GM19463 (cell line): Measurements from ENCODE around the gene TIGD1.
"Not testable (repeated sequence)": the region's sequence is repeated elsewhere in the genome, so short reads cannot be mapped to it uniquely, and the experiment has no call there.

Experiments used
- ATAC-seq: cut with Tn5 transposase; IDR thresholded peaks from one replicate; pipeline ENCODE4 v1.9.1; 2021; ENCODE audit warnings: mild to moderate bottlenecking, moderate library complexity; ENCODE audit not compliant: unreplicated experiment

The TIGD1 gene

DNA sequence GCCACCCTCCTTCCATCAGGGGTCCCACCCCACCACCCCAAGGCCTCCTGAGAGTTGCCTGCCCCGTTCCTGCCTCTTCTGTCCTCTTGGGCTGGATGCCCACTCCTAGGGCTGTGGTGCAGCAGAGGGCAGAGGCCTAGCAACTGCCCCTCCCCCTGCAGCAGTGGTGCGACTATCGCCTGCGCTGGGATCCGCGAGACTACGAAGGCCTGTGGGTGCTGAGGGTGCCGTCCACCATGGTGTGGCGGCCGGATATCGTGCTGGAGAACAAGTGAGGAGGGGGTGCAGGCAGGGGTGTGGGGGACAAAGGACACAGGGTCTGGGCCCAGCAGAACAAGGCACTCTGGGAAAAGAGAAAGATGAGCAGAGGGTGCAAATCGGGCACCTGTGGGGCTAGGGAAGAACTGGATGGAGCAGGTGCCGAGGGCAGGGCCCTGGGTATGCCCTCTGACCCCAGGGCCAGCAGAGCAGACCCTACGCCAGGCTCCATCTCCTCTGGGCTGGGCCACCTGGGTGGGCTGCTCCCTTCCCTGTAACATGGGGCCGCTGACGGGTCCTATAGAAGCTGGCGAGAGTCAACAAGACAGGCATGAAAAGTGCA is 9.8 kb downstream of the TIGD1 start:
- no peak for ATAC-seq

DNA sequence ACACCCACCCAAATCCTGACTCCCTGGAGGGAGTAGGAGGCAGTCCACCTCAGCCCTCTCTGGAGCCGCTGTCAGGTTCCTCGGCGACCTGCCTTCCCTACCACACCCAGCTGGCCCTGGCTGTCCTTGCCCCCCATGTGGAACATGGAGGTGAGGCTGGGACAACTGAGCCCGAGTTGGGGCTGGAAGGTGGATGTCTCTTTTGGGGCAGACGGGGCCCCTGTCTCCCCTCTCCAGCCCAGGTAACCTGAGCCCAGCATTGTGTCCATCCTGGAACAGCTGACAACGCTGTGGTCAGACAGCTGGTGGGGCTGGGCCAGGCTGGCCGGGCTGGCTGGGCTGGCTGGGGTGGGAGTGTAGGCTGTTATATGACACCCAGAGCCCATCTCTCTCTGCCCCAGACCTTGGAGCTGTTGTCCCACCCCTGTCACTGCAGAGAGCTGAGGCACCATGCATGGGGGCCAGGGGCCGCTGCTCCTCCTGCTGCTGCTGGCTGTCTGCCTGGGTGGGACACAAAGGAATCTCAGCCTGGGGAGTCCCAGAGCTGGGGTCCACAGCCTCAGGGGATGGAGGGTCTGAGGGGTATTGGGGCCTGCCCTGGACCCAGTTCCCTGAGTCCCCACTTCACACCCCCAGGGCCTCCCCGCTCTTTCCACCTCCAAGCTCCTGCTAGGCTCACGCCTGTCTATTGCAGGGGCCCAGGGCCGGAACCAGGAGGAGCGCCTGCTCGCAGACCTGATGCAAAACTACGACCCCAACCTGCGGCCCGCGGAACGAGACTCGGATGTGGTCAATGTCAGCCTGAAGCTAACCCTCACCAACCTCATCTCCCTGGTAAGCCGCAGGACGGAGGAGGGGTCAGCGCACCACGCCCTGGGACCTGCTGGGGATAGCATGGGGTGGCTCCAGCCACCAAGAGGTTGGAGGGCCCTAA is 10.8 kb downstream of the TIGD1 start, which contains the start of gene CHRNG:
TSS of gene CHRNG (plus strand) at position 395 of the 934 bp plus-strand sequence. CDS start at position 451, 56 bp downstream.
- ATAC-seq: no peak

DNA sequence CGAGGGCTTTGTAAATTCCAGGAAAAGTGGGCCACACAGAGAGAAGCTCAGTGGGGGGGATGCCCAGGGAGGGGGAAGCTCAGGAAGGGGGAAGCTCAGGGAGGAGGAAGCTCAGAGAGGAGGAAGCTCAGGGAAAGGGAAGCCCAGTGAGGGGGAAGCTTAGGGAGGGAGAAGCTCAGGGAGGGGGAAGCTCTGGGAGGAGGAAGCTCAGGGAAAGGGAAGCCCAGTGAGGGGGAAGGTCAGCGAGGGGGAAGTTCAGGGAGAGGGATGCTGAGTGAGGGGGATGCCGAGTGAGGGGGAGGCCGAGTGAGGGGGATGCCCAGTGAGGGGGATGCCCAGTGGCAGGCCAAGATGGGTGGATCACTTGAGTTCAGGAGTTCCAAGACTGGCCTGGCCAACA is 11.7 kb downstream of the TIGD1 start:
- no peak for ATAC-seq

DNA sequence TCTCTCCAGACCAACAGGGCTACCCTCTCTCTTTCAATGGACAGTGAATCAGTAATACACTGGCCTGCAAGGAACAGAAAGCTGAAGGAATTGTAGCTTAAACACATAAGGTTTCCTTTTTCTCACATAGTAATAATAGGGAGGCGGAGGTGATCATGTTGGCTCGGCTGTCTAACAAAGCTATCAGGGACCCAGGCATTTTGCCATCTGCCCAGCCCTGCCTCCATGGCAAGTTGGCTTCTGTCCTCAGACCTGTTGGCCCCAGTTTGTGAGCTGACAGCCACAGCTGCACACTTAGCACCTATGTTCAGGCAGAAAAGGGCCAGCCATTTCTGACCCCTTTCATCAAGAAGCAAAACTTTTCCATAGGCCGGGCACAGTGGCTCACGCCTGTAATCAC is 12.9 kb downstream of the TIGD1 start:
- no peak for ATAC-seq

DNA sequence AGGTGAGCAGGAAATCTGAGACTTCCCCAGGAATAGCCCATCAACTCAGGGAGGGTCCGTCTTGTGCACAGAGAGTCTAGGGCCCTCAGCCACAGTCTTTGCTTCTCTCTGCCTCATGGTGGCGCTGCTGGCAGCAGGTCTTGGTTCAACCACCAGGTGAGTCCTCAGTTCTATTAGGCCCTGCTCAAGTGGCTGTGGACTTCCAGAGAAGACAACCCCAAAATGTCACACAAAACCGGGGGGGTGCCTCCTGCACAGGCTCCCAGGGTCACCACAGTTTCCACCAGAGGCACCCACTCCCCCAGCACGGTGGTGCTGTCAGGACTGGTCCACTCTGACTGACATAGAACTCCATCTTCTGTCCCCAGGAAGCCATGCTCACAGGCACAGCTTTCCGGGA is 13.3 kb downstream of the TIGD1 start:
- no peak for ATAC-seq

DNA sequence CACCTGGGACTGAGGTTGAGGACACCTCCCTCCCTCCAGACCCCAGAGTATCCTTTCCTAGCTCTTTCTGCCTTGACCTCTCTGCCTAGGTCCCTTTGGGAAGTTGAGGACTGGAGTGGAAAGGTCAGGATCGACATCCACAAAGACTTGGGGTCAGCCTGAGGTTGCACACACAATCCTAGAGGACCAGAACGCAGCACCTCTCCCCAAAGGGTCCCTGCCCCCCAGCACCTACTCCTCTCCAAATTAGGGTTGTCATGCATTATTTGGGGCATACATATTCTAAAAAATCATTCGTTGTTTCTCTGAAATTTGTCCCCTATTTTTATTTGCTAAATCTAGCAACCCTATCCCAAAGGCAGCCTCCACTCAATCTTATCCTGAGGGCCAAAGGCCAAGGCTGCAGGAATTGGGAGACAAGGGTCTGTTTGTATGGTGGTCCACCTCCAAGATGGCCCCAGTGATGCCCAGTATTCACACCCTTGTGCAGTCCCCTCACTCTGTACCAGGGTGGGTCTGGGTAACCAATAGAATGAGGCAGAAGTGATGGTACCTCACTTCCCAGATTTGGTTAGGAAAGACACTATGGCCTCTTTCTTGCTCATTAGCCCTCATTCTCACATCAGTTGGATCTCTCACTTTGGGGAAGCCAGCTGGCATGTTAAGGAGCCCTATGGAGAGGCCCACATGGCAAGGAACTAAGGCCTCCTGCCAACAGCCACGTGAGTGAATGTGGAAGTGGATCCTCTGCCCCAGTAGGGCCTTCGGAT is 14.4 kb downstream of the TIGD1 start:
- no peak for ATAC-seq

DNA sequence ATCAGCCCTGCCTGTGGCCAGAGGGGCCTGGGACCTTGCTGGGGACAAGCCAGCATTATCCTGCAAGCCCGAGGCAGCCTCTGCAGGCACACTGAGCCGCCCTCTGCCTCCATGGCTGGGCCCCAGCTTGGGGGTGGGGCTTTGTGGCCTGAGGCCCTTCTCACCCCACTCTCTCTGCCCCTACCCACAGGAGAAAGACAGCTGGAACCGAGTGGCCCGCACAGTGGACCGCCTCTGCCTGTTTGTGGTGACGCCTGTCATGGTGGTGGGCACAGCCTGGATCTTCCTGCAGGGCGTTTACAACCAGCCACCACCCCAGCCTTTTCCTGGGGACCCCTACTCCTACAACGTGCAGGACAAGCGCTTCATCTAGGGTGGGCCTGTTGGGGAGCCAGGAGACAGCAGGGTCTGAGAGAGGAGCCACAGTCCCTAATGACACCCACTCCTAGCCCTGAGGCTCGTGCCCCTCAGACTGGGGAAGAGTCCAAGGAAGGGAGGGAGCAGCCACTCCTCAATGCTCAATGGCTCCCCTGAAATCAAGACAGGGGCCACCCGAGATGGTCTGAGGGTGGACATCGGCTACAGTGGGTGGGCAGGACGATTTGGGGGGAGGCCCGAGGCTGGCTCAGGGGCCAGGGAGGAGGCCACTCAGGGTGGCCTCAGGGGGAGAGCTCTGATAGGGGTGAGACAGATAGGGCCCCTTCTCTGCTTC is 15.3 kb downstream of the TIGD1 start:
- no peak for ATAC-seq

DNA sequence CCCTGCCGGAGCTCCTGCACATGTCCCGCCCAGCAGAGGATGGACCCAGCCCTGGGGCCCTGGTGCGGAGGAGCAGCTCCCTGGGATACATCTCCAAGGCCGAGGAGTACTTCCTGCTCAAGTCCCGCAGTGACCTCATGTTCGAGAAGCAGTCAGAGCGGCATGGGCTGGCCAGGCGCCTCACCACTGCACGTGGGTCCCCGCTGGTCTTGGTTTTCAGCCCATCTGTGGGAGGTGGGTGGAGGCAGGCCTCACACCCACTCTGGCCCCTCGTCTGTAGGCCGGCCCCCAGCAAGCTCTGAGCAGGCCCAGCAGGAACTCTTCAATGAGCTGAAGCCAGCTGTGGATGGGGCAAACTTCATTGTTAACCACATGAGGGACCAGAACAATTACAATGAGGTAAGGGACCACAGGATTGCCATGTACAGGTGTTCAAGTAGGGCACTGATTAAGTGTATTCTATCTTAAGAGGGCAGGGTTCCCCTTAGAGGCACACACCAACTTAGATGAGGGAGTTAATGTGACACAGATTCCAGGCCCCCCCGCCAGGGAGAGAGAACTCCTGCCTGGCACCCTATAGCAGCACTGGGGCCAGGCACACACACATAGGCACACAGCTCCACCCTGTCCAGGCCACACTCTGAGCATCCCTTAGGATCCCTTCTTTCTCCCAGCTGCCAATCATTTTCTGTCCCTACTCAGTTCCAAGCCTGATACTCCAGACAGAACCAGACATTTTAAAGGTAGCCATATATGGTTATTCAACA is 16.2 kb downstream of the TIGD1 start:
- ATAC-seq: no peak

DNA sequence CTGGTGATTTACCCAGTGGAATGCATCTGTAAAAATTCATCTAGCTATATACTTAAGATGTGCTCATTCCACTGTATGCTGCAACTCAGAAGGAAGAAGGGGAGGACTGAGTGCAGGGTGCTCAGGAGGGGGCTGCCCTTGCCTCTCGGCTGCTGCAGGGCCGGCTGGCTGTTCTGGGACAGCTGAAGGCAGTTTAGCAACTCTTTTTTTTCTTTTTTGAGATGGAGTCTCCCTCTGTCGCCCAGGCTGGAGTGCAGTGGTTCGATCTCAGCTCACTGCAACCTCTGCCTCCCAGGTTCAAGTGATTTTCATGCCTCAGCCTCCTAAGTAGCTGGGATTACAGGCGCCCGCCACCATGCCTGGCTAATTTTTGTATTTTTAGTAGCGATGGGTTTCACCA is 17.5 kb downstream of the TIGD1 start:
- ATAC-seq: not testable (repeated sequence)

DNA sequence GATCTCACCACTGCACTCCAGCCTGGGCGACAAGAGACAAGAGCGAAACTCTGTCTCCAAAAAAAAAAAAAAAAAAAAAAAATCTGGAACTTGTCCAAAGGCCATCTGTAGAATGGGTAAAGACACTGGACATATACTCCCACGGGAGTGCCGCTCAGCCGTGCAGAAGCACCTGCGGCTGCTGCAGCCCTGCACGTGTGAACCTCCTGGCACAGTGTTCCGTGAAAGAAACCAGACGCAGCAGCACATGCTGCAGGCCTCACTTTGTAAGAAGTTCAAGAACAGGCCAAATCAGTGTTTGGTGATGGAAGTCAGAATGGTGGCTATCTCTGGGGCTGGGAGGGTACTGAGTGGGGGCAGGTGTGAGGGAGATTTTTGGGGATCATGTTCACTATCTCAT is 17.9 kb downstream of the TIGD1 start:
- ATAC-seq: no peak

DNA sequence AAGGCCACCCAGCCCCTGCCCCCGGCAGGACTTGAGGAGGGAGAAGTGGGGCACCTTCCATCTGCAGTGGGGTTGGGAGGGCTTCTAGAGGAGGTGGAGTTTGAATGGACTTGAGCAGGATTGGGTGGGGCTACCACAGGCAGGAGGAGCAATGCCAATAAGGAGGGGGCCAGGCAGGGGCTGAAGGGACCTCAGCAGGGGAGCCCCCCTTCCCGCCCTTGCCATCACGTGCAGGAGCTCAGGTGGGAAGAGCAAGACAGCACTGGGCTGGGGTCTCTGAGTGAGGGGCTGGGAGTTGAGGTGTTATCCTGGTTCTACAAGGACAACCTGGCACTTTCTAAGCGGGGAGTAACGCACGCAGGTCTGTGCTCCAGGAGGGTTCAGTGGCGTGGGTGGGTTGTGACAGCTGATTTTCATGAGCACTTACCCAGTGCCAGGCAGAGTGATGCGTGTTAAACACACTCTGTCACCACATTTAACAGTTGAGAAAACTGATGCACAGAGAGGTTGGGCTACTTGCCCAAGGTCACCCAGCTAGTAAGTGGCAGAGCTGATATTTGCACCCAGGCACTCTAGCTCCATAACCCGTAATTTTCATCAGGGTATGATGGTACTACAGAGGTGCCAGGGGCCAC is 19.6 kb downstream of the TIGD1 start:
- ATAC-seq: no peak

DNA sequence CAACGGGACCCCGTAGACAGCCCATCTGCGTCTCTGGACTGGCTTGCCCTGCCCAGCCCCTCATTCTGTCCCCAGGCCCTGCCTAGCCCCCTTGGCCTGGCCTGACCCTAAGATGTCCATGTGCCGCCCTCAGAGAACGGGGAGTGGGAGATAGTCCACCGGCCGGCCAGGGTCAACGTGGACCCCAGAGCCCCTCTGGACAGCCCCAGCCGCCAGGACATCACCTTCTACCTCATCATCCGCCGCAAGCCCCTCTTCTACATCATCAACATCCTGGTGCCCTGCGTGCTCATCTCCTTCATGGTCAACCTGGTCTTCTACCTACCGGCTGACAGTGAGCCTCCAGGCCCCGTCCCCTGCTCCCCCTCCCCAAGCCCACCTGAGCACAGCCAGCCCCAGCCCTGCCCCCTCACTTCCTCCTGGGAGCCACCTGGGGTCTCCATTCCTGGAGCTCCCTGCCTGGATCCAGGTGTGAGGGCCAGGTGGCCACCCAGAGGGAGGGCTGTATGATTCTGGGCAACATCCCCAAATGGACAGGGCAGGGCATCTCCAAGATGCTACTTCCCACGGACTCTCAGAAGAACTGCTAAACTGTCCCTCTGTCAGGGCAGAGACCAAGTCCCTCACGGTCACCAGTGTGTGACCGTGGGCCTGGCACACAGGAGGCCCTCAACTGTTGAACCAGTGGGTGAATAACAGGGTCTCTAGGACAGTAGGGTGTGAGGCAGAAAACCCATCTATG is 20.4 kb downstream of the TIGD1 start:
- no peak for ATAC-seq

DNA sequence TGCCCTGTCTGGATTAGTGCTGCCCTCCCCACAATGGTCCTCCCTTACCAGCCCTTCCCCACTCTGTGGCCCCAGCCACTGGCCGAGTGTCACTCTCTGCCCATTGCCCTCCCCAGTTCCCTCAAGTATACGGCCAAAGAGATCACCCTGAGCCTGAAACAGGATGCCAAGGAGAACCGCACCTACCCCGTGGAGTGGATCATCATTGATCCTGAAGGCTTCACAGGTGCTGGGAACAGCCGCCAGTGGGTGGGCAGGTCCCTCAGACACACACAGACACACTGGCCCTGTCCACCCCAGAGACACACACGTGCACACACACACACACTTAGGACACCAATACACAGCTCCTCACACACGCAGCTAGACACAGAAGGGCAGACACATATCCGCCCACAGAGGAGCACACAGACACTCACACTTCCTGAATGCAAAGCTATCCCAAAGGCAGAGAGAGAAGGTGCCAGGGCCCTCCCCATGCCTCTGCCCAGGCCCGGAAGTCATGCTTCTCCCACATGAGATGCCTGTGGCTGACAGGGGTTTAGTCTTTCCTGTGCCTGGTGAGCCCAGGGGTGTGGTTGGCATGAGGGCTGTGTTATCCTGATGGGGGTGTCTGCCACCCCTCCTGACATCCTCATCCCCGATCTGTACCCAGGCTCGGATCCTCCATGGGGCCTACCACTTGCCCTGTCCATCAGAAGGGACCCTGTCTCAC is 21.5 kb downstream of the TIGD1 start:
- ATAC-seq: no peak

DNA sequence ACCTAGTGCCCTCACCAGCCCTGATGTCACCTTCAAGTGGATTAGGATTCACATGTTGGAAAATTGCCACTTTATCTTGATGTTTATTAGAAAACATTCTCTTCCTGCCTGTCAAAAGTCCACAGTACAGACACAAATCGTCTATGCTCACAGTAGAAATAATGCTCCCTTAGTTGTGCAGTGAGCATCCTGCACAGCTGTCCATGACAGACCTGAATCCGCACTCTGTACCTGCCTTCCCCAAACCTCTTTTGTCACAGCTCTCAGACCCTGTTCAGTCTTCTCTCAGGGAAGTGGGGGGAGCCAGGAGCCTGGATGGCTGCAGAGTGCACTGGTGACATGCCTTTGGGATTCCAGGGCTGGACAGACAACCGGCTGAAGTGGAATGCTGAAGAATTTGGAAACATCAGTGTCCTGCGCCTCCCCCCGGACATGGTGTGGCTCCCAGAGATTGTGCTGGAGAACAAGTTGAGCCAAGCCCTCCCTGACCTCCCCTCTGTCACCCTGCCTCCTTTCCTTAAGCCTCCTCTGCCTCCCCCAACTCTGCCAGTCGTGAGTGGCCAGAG is 22.4 kb downstream of the TIGD1 start:
- no peak for ATAC-seq

DNA sequence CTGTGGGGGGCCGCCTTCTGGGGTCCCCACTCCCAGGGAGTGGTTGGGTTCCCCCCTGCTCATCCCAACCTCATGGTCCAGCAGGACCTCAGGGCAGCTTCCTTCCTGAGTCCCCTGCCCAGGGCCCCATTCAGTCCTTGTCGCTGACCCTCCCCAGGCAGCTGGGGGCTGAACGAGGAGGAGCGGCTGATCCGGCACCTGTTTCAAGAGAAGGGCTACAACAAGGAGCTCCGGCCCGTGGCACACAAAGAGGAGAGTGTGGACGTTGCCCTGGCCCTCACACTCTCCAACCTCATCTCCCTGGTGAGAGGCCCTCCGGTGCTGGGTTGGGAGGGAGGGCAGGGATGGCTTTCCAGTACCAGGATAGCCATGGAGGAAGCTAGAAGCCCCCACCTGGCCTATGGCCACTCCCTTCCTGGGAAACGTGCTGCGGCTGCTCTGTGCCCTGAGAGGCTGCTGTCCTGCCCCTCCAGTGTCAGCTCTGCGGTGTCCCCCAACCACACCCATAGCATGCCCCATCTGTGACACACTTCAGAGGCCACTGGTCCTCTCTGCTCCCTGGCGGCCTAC is 23.9 kb downstream of the TIGD1 start:
- ATAC-seq: no peak

DNA sequence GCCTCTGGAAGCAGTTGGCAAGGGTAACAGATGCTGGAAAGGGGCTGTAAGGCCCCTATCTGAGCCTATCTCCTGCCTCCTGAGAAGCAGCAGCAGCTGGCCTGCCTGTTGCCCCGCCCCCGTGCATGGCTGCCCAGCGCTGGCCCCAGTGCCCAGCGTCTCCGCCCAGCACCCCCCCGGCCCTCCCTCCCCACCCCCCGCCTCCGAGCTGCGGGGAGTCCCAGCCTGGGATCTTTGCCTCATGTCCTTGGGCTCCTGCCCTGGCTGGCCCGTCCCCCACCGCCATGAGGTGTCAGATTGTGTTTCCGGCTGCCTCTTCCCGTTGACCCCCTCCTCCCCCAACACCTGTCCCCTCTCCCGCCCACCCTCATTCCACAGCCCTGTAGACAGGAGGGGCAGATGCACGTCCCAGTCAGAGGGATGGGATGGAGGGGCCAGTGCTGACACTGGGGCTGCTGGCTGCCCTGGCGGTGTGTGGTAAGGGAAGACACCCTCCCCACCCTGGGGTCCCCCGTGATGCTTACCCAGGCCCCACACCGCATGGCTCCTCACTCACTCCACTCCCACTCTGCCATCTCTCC is 24.5 kb downstream of the TIGD1 start, which contains the start of gene CHRND:
TSS of gene CHRND (plus strand) at position 370 of the 581 bp plus-strand sequence. CDS start at position 426, 56 bp downstream.
- no peak for ATAC-seq

DNA sequence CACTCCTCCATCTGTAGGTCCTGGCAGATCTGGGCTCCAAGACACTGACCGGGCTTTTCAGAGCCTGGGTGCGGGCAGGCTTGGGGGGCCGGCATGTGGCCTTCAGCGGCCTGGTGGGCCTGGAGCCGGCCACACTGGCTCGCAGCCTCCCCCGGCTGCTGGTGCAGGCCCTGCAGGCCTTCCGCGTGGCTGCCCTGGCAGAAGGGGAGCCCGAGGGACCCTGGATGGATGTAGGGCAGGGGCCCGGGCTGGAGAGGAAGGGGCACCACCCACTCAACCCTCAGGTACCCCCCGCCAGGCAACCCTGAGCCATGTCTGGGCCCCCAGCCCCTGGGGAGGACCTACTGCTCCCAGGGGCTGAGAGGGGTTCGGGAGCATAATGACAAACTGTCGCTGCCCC is 25.2 kb downstream of the TIGD1 start:
- ATAC-seq: no peak
